Stimulated activated effector memory CD8-positive, alpha-beta T cell treated with anti-CD3 and anti-CD28 coated beads, Interleukin-12 subunit alpha, Interleukin-12 subunit beta, amount 100 ng/mL, for 72 hours (primary cell): ENCODE results near the gene SPRR1B.
"Not testable (repeated sequence)": the region's sequence is repeated elsewhere in the genome, so short reads cannot be mapped to it uniquely, and the experiment has no call there.

Experiments
- ATAC-seq: fragments of 150-1000 bp; cut with Tn5 transposase; 2 replicates; pipeline ENCODE4 v1.10.0; 2021
- DNase-seq, 2 donors: peaks; one replicate each; pipeline ENCODE4 v3.0.0; 2021 to 2022; ENCODE audit warnings: low spot score in 2 of 2
- H3K27ac Mint-ChIP-seq: one replicate; pipeline ENCODE4 v1.8.0; 2022; ENCODE audit warnings: mild to moderate bottlenecking, mixed read lengths
- H3K36me3 Mint-ChIP-seq: one replicate; pipeline ENCODE4 v1.8.0; 2022; ENCODE audit warnings: mild to moderate bottlenecking, mixed read lengths
- H3K4me1 Mint-ChIP-seq: one replicate; pipeline ENCODE4 v1.8.0; 2022; ENCODE audit warnings: mixed read lengths
- H3K4me3 Mint-ChIP-seq: one replicate; pipeline ENCODE4 v1.8.0; 2022; ENCODE audit warnings: mild to moderate bottlenecking, mixed read lengths
- H3K9me3 Mint-ChIP-seq: one replicate; pipeline ENCODE4 v1.8.0; 2022; ENCODE audit warnings: mixed read lengths

The SPRR1B gene

GRCh38 chr1:153023109-153023508 is 7.9 kb upstream of the SPRR1B start:
- Mint-ChIP-seq H3K4me1 (no peaks in the 10 kb centered on the region), H3K9me3 (no peaks in the 10 kb centered on the region), H3K4me3 (no peak overlapping the region), H3K36me3 (no peaks in the 10 kb centered on the region), H3K27ac (no peak overlapping the region)
- no peak for ATAC-seq
- DNase-seq = no peak

DNA sequence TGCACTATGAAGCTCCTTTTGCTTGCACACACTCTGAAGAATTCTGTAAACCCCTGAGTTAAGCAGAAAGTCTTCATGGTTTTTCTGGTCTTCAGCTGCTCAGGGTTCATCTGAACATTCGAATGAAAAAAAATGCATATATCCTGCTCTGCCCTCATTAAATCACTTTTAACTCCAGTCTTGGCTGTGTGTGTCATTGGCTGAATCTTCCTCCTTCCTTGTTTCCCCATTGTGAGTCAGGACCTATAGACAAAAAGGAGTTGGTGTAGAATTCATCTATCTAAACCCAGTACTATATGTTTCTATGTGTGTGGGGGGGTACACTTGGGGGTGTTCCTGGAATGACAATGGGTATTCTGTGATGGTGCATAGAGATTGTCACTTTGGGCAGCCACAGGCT is 6.6 kb upstream of the SPRR1B start:
- no peak for DNase-seq
- no peaks in the 10 kb centered on the region for H3K36me3 Mint-ChIP-seq
- ATAC-seq = no peak
- no peaks in the 10 kb centered on the region for H3K4me1 Mint-ChIP-seq
- no peaks in the 10 kb centered on the region for H3K9me3 Mint-ChIP-seq
- no peak overlapping the region for H3K27ac Mint-ChIP-seq
- no peak overlapping the region for H3K4me3 Mint-ChIP-seq

DNA sequence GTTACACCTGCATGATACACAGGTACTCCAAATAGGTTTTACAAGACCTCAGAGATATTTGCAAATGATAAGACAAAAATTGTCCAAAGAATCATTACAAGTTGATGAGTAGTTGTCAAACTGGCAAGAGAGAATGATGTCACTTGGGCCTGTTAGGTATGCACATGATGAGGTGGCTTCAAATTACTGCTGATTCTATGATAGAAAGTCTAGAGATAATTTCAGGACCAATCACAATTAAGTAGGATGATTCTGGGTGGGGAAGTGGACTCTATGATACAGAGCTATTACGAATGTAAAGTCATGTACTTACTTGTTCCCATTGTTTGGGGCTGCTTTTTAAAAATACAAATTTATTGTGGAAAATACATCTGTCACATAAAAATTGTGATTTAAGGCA is 5.2 kb upstream of the SPRR1B start:
- no peak overlapping the region for H3K27ac Mint-ChIP-seq
- H3K36me3 Mint-ChIP-seq = no peaks in the 10 kb centered on the region
- no peaks in the 10 kb centered on the region for H3K9me3 Mint-ChIP-seq
- no peak for DNase-seq
- H3K4me1 Mint-ChIP-seq = no peaks in the 10 kb centered on the region
- no peak for ATAC-seq
- no peak overlapping the region for H3K4me3 Mint-ChIP-seq

DNA sequence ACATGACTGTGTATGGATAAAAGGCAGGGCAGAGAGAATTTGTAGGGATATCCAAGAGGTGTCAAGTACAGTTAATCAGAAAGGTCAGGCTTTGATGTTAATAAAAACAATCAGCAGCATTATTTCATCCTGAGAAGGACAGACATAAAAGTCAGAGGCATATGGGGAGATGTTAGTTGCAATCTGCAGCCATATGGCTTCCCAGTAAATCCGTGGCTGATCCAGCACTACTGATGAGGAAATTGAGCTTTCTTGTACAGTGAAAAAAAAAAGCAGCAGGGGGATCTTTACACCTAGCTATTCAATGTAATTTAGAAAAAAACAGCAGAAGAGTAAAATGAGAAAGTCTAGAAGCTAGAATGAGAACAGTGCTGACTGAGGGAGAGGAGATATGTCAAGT is 2.2 kb upstream of the SPRR1B start:
- Mint-ChIP-seq H3K4me1 (no peaks in the 10 kb centered on the region), H3K4me3 (no peak overlapping the region)

GRCh38 chr1:153032073-153032472 is 1.1 kb downstream of the SPRR1B start:
- ATAC-seq = no peak
- no peaks in the 10 kb centered on the region for H3K36me3 Mint-ChIP-seq
- H3K9me3 Mint-ChIP-seq = no peaks in the 10 kb centered on the region
- H3K4me3 Mint-ChIP-seq = no peak overlapping the region
- H3K27ac Mint-ChIP-seq = no peak overlapping the region
- no peaks in the 10 kb centered on the region for H3K4me1 Mint-ChIP-seq
- no peak for DNase-seq

More for the DNA sequence above, 2.2 kb upstream of the SPRR1B start:
- Mint-ChIP-seq H3K9me3 (no peaks in the 10 kb centered on the region), H3K27ac (no peak overlapping the region), H3K36me3 (no peaks in the 10 kb centered on the region)
- no peak for ATAC-seq
- no peak for DNase-seq

- H3K4me3 Mint-ChIP-seq = no peak overlapping the region
- H3K27ac Mint-ChIP-seq = no peak overlapping the region
- no peaks in the 10 kb centered on the region for H3K4me1 Mint-ChIP-seq
- H3K36me3 Mint-ChIP-seq = no peaks in the 10 kb centered on the region
- H3K9me3 Mint-ChIP-seq = no peaks in the 10 kb centered on the region
- DNase-seq = no peak
- ATAC-seq = peak; percentile 48
These were observed 1.8 kb downstream of the SPRR1B start for GRCh38 chr1:153032677-153033308.

GRCh38 chr1:153035211-153035610 is 4.2 kb downstream of the SPRR1B start:
- no peak for DNase-seq
- H3K4me1 Mint-ChIP-seq = no peaks in the 10 kb centered on the region
- no peaks in the 10 kb centered on the region for H3K36me3 Mint-ChIP-seq

DNA sequence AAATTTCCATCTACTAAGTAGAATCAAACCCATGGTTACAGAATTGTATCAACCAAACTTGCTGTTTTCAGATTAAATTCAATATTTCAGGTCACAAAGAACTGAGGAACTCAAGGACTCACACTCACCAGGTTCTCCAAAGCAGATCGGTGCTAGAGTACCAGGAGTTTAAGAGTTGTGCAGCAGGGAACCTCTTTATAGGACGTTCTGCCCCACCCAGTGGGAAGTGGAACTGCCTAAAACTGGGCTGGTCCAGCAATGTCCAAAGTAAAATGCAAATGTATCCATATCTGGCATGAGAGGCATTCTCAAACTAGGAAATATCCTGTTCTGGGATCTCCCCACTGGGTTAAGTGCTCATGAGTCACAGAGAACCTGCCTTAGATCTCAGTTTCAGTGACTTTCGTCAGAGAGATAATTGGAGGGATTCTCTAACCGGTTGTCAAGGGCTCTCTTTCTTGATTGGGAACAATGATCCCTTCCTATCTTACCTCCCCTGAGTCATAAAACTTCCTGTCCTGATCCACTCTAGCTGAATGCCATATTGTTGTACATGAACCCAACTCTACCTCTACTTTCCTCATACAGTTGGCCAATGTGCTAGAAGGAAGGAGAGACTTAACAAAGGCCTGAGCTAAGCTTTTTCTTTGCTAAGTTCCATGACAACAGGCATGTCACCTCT is 10.1 kb downstream of the SPRR1B start, which contains the start of gene SPRR2D:
Gene SPRR2D (minus strand): TSS at position 171 of the 682 bp plus-strand sequence. CDS start 774 bp downstream, outside the sequence.
- Mint-ChIP-seq H3K4me3 (no peak within 1 kb of the TSS), H3K36me3 (no peaks in the 10 kb centered on the region), H3K27ac (no peak within 1 kb of the TSS), H3K4me1 (no peaks in the 10 kb centered on the region), H3K9me3 (no peaks in the 10 kb centered on the region)
- DNase-seq = no peak
- no peak for ATAC-seq

More at GRCh38 chr1:153035211-153035610, 4.2 kb downstream of the SPRR1B start:
- Mint-ChIP-seq H3K27ac (no peak overlapping the region), H3K9me3 (no peaks in the 10 kb centered on the region), H3K4me3 (no peak overlapping the region)
- no peak for ATAC-seq

DNA sequence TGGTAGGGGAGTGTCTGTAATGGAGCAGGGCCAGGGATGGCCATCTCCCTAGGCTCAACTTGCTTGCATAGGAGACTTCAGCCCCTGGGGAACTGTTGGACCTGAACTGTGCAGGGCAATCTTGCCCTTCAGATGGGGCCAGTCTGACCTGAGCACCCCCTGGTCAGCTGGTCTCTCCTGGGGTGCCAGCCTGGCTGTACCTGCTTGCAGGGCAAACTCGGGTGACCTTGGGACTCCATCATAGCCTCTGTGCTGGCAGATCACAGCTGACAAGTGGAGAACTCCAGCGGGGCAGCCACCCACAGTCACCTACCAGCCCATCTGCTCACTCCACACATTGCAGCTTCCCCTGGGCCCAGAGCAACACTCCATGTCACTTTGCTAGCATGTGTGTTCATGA is 18.2 kb downstream of the SPRR1B start:
- ATAC-seq = peak; percentile 31
- no peaks in the 10 kb centered on the region for H3K9me3 Mint-ChIP-seq
- no peak for DNase-seq
- H3K4me3 Mint-ChIP-seq = no peak overlapping the region
- H3K27ac Mint-ChIP-seq = no peak overlapping the region
- no peaks in the 10 kb centered on the region for H3K4me1 Mint-ChIP-seq
- no peaks in the 10 kb centered on the region for H3K36me3 Mint-ChIP-seq

DNA sequence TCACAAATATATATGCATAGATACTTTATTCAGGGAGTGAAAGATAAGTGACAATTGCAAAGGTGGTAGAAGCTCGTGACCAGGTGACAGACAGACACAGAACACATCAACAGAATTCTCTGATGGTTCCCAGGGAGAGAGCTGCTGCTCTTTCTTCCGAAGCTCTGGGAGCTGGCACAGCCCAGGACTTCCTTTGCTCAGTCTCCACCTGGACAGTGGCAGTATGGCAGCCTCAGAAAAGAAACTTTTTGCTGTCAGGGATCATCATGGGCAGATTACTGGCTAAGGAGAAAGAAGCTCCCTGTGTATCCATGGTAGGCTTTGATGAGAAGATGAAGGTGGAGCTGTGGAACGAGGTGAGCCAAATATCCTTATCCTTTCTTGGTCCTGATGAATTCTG is 25.1 kb downstream of the SPRR1B start:
- not testable (repeated sequence) for DNase-seq, ATAC-seq, H3K4me1 Mint-ChIP-seq, H3K36me3 Mint-ChIP-seq, H3K27ac Mint-ChIP-seq, H3K4me3 Mint-ChIP-seq, H3K9me3 Mint-ChIP-seq

DNA sequence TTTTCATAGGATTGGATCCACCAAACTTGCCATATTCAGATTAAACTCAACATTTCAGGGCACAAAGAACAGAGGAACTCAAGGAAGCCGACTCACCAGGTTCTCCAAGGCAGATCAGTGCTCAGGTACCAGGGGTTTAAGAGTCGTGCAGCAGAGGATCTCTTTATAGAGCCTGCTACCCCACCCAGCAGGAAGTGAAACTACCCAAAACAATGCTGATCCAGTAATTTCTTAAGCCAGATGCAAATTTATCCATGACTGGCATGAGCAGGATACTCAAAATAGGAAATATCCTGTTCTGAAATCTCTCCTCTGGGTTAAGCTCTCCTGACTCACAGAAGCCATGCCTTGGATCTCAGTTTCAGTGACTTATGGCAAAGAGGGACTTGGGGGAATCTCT is 26.4 kb downstream of the SPRR1B start, which contains the start of gene SPRR2A:
Gene SPRR2A (minus strand): TSS at position 138 of the 400 bp plus-strand sequence. CDS start 777 bp downstream, outside the sequence.
- ATAC-seq = no peak

GRCh38 chr1:153058154-153058553 is 27.2 kb downstream of the SPRR1B start:
- Mint-ChIP-seq H3K4me1 (no peaks in the 10 kb centered on the region), H3K27ac (no peak overlapping the region), H3K9me3 (no peaks in the 10 kb centered on the region), H3K4me3 (no peak overlapping the region), H3K36me3 (no peaks in the 10 kb centered on the region)
- no peak for ATAC-seq
- no peak for DNase-seq

More for the DNA sequence above, 26.4 kb downstream of the SPRR1B start, which contains the start of gene SPRR2A:
- no peaks in the 10 kb centered on the region for H3K4me1 Mint-ChIP-seq
- H3K27ac Mint-ChIP-seq = no peak within 1 kb of the TSS
- H3K36me3 Mint-ChIP-seq = no peaks in the 10 kb centered on the region
- H3K4me3 Mint-ChIP-seq = no peak within 1 kb of the TSS
- no peak for DNase-seq
- no peaks in the 10 kb centered on the region for H3K9me3 Mint-ChIP-seq

DNA sequence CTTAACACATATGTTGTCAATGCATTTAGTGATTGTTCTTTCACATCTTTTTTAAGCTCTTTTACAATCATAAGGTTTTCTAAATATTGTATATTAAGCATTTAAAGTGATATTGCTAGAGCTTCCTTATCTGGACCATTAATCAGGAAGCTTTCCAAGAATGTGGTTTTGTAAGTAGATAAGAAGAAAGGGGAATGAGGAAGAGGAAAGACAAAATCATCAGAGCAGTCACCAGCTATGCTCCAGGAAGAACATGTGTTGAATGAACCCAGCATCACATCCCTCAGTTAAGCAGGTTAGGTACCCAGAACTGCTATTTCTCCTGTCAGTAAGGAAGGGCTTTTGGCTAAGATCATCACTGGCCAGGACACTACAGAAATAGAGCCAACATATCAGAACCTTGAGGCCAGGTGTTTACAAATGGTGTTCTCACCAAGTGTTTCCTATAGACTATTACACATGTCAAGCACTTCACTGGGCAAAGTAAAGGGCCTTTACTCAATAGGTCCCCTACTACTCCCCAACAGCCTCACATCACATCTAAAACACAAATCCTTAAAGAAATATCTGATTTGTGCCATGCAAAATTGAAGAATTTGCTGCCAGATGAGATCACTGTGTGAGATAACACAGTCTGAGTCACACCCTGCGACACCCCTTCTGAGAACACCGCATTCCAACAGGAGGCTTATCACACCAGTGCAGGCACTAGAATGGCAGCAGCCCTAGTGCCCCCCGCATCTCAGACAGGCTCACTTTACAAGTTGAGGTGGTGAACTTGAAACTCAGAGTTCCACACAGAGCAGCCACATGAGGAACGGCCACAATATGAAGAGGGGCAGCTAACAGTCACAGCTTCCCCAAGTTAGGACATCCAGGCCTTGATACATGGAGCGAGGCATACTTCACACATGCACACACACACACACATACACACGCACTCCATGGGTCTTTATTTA is 28.1 kb downstream of the SPRR1B start:
- no peaks in the 10 kb centered on the region for H3K9me3 Mint-ChIP-seq
- no peak overlapping the region for H3K27ac Mint-ChIP-seq
- ATAC-seq (no peak), DNase-seq (no peak)
- no peaks in the 10 kb centered on the region for H3K4me1 Mint-ChIP-seq
- no peaks in the 10 kb centered on the region for H3K36me3 Mint-ChIP-seq
- H3K4me3 Mint-ChIP-seq = no peak overlapping the region

DNA sequence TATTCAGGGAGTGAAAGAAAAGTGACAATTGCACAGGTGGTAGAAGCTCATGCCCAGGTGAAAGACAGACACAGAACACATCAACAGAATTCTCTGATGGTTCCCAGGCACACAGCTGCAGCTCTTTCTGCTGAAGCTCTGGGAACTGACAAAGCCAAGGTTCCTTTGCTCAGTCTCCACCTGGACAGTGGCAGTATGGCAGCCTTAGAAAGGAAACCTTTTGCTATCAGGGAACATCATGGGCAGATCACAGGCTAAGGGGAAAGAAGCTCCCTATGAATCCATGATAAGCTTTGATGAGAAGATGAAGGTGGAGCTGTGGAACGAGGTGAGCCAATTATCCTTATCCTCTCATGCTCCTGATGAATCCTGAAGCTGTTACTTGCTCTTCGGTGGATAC is 39.2 kb downstream of the SPRR1B start:
- no peak for DNase-seq
- no peaks in the 10 kb centered on the region for H3K36me3 Mint-ChIP-seq
- H3K4me1 Mint-ChIP-seq = no peaks in the 10 kb centered on the region
- H3K4me3 Mint-ChIP-seq = no peak overlapping the region
- no peak for ATAC-seq
- no peak overlapping the region for H3K27ac Mint-ChIP-seq
- H3K9me3 Mint-ChIP-seq = no peaks in the 10 kb centered on the region

GRCh38 chr1:153071511-153071910 is 40.5 kb downstream of the SPRR1B start, which contains the start of gene SPRR2B:
SPRR2B (minus strand) TSS chr1:153071611; CDS start chr1:153070839, 772 bp downstream.
- Mint-ChIP-seq H3K9me3 (no peaks in the 10 kb centered on the region), H3K27ac (no peak within 1 kb of the TSS), H3K4me1 (no peaks in the 10 kb centered on the region), H3K36me3 (no peaks in the 10 kb centered on the region), H3K4me3 (no peak within 1 kb of the TSS)
- ATAC-seq = no peak
- no peak for DNase-seq
